SH-SY5Y (cell line): ENCODE measurements around the gene RPL4.

ENCODE experiments used
- GATA2 ChIP-seq: IDR thresholded peaks from 2 replicates; pipeline ENCODE4 v1.6.1; 2011; ENCODE audit warnings: mild to moderate bottlenecking, low read depth, low read length
- GATA3 ChIP-seq: IDR thresholded peaks from 2 replicates; pipeline ENCODE4 v1.6.1; 2011; ENCODE audit warnings: low read depth, mild to moderate bottlenecking, low read length, moderate library complexity

GRCh38 chr15:66502491-66502890 is 2.2 kb downstream of the RPL4 start:
- no peak for TF ChIP-seq GATA2
- no peak for TF ChIP-seq GATA3
